WERI-Rb-1 (cell line): ENCODE results near the gene MEMO1.

Experiments
- DNase-seq: peaks from one replicate; pipeline ENCODE4 v3.0.0-alpha.2; 2020
- H3K27ac ChIP-seq: fragments of 250-450 bp; sonication (Bioruptor Pico); 2 replicates; pipeline ENCODE4 v1.5.1; 2020; ENCODE audit warnings: mild to moderate bottlenecking, moderate library complexity
- H3K27me3 ChIP-seq: fragments of 250-450 bp; sonication (Bioruptor Pico); 2 replicates; pipeline ENCODE4 v1.5.1; 2021; ENCODE audit warnings: mild to moderate bottlenecking, low read depth, moderate library complexity; ENCODE audit not compliant: insufficient read depth, severe bottlenecking
- H3K36me3 ChIP-seq: fragments of 250-450 bp; sonication (Bioruptor Pico); 2 replicates; pipeline ENCODE4 v1.5.1; 2020; ENCODE audit warnings: mild to moderate bottlenecking, moderate library complexity
- H3K4me3 ChIP-seq: 2 replicates; pipeline ENCODE4 v1.5.1; 2011; ENCODE audit warnings: low read depth, mild to moderate bottlenecking, control low read depth, low read length
- H3K9me3 ChIP-seq: fragments of 250-450 bp; sonication (Bioruptor Pico); 2 replicates; pipeline ENCODE4 v1.5.1; 2021; ENCODE audit warnings: mild to moderate bottlenecking, moderate library complexity; ENCODE audit not compliant: severe bottlenecking
- TF ChIP-seq, protein P1 (sequence below): IDR thresholded peaks from 2 replicates; pipeline ENCODE4 v1.5.1; 2011; ENCODE audit warnings: low read depth, mild to moderate bottlenecking, control low read depth, inconsistent platforms, low read length

Gene MEMO1

DNA sequence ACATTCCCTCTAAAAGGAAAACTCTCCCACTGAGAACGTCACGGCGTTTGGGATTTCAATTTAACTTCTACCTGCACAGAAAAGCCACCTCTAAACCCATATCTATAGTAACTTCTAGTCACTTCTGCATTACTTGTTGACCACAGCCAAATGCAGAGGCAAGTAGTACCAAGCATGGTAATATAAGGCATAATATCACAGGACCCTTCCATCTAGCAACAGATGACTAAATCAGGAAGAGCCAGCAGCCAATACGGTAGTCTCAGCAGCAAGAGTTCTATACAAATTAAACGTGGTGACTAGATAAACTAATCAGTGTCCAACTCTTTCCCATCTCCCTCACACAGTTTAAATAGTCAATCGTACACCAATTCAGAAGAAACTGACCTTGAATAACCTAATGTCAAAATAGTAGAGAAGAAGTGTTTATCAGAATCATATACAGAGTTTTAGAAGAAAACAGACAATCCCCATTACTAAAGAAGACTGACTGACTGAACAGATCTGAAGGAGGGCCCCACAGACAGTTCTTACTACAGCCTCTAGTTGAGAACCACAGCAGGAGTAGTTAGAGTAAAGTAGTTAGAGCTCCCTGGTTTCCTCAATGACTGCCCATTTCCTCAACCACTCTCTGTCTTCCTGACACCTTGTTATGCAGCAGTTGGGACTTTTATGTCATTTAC, 30.0 kb downstream of the MEMO1 start:
- Histone ChIP-seq H3K4me3 (no peak overlapping the region), H3K9me3 (no peaks in the 10 kb centered on the region), H3K27ac (no peak overlapping the region), H3K27me3 (no peaks in the 10 kb centered on the region), H3K36me3 (no peaks in the 10 kb centered on the region)
- TF ChIP-seq, protein P1, sequence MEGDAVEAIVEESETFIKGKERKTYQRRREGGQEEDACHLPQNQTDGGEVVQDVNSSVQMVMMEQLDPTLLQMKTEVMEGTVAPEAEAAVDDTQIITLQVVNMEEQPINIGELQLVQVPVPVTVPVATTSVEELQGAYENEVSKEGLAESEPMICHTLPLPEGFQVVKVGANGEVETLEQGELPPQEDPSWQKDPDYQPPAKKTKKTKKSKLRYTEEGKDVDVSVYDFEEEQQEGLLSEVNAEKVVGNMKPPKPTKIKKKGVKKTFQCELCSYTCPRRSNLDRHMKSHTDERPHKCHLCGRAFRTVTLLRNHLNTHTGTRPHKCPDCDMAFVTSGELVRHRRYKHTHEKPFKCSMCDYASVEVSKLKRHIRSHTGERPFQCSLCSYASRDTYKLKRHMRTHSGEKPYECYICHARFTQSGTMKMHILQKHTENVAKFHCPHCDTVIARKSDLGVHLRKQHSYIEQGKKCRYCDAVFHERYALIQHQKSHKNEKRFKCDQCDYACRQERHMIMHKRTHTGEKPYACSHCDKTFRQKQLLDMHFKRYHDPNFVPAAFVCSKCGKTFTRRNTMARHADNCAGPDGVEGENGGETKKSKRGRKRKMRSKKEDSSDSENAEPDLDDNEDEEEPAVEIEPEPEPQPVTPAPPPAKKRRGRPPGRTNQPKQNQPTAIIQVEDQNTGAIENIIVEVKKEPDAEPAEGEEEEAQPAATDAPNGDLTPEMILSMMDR, result no peak
- DNase-seq, result no peak

DNA sequence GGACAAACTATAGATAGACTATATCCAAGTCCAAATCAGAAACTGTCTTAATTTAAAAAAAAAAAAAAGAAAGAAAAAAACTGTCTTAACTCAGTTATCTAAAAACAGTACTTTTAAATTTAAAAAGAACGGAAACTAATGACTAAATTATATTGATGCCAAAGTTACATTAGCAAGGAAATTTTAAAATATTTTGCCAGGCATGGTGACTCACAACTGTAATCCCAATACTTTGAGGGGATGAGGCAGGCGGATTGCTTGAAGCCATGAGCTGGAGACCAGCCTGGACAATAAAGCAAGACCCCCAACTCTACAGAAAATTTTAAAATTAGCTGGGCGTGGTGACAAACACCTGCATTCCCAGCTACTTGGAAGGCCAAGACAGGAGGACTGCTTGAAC, 30.9 kb downstream of the MEMO1 start:
- Histone ChIP-seq H3K9me3 (no peaks in the 10 kb centered on the region), H3K27ac (no peak overlapping the region), H3K36me3 (no peaks in the 10 kb centered on the region), H3K4me3 (no peak overlapping the region), H3K27me3 (no peaks in the 10 kb centered on the region)
- DNase-seq, result no peak
- TF ChIP-seq, protein P1, result no peak

DNA sequence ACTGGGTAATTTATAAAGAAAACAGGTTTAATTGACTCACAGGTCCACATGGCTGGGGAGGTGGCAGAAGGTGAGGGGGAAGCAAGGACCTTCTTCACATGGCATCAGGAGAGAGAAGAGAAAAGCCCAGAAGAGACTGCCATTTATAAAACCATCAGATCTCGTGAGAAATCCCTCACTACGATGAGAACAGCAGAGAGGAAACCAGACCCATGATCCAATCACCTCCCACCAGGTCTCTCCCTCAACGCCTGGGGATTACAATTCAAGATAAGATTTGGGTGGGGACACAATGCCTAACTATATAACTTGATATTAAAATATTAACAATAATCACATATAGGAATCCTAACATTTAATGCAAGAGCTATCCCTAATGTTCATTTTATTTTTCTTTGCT, 31.8 kb downstream of the MEMO1 start:
- no peaks in the 10 kb centered on the region for H3K27me3 ChIP-seq
- DNase-seq, result no peak
- H3K4me3 ChIP-seq, result no peak overlapping the region
- no peaks in the 10 kb centered on the region for H3K36me3 ChIP-seq
- TF ChIP-seq, protein P1, result no peak
- no peaks in the 10 kb centered on the region for H3K9me3 ChIP-seq
- H3K27ac ChIP-seq, result no peak overlapping the region

DNA sequence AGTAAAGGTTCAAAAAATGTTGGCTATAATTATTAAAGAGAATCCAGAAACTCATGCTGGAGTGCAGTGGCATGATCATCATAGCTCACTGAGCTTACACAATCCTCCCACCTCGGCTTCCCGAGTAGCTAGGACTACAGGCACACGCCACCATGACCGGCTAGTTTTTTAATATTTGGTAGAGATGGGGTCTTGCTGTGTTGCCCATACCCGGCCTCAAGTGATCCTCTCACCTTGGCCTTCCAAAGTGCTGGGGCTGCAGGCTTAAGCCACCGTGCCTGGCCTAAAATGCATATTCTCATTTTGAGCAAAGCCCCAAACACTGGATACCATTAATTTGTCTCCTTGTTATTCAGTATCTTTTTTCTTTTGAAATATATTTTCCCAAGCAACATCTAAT, 32.4 kb downstream of the MEMO1 start:
- no peak overlapping the region for H3K4me3 ChIP-seq
- no peaks in the 10 kb centered on the region for H3K36me3 ChIP-seq
- TF ChIP-seq, protein P1, result no peak
- no peaks in the 10 kb centered on the region for H3K9me3 ChIP-seq
- no peak overlapping the region for H3K27ac ChIP-seq
- no peaks in the 10 kb centered on the region for H3K27me3 ChIP-seq
- DNase-seq, result no peak

DNA sequence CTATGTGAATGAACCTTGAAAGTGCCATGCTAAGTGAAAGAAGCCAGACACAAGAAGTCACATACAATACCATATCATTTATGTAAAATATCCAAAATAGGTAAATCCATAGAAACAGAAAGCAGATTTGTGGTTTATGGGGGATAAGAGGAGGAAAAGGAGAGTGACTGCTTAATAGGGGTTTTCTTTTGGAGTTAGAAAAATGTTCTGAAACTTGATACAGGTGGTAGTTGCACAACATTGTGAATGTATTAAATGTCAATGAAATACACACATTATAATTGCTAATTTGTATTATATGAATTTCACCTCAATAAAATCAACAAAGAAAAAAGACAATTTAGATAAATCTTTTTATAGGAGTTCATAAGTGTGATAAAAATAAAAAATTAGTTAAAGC, 37.1 kb downstream of the MEMO1 start:
- H3K27me3 ChIP-seq, result no peaks in the 10 kb centered on the region
- H3K36me3 ChIP-seq, result no peaks in the 10 kb centered on the region
- H3K9me3 ChIP-seq, result no peaks in the 10 kb centered on the region
- no peak overlapping the region for H3K4me3 ChIP-seq
- no peak for DNase-seq
- TF ChIP-seq, protein P1, result no peak
- no peak overlapping the region for H3K27ac ChIP-seq

DNA sequence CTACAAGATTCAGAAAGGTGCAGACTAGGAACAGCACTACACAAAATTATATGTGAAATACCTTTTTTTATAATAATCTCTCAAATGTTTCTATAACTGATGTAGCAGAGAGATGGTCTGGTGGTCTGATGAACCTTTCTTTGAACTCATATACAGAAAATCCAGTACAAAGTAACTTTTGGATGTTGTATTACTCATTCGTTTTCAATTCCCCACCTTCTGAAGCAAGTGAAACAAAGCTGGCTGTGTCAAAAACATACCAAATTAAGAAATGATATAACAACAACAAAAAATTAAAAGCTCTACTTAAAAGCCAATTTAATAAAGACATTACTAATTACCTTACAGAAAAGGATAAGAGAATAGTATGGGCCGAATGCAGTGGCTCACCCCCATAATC, 38.7 kb downstream of the MEMO1 start:
- Histone ChIP-seq H3K4me3 (no peak overlapping the region), H3K27me3 (no peaks in the 10 kb centered on the region), H3K36me3 (no peaks in the 10 kb centered on the region), H3K27ac (no peak overlapping the region), H3K9me3 (no peaks in the 10 kb centered on the region)
- TF ChIP-seq, protein P1, result no peak
- DNase-seq, result no peak
